ENCODE measurements around the gene HRK.

Gene HRK

GRCh38 chr12:116894913-116895312 lies 13.7 kb upstream of the HRK start:
- H3K9ac ChIP-seq (ENCODE audit: low read depth, low read length), result no peak overlapping the region
- H3K4me3 ChIP-seq (ENCODE audit: low read length), result no peak overlapping the region
- no peaks in the 10 kb centered on the region for H3K9me3 ChIP-seq (replicated peaks; ENCODE audit: low read length)
- H3K27me3 ChIP-seq (ENCODE audit: control insufficient read depth, insufficient read depth, low read length), result peaks cover 38% of the 10 kb centered on the region
- H3K36me3 ChIP-seq (ENCODE audit: insufficient read depth, low read length), result no peaks in the 10 kb centered on the region
- no peaks in the 10 kb centered on the region for H3K4me1 ChIP-seq (ENCODE audit: control insufficient read depth, insufficient read depth, low read length)
- H3K4me2 ChIP-seq (ENCODE audit: low read length), result no peak overlapping the region

GRCh38 chr12:116892349-116893140 lies 11.3 kb upstream of the HRK start:
- no peak overlapping the region for H3K4me3 ChIP-seq (ENCODE audit: low read length)
- no peaks in the 10 kb centered on the region for H3K9me3 ChIP-seq (replicated peaks; ENCODE audit: low read length)

GRCh38 chr12:116891019-116891418 lies 9.8 kb upstream of the HRK start:
- no peaks in the 10 kb centered on the region for H3K4me1 ChIP-seq (ENCODE audit: control insufficient read depth, insufficient read depth, low read length)
- no peak overlapping the region for H3K4me3 ChIP-seq (ENCODE audit: low read length)
- H3K36me3 ChIP-seq (ENCODE audit: insufficient read depth, low read length), result no peaks in the 10 kb centered on the region
- H3K4me2 ChIP-seq (ENCODE audit: low read length), result no peak overlapping the region
- no peaks in the 10 kb centered on the region for H3K9me3 ChIP-seq (replicated peaks; ENCODE audit: low read length)
- no peak overlapping the region for H3K9ac ChIP-seq (ENCODE audit: low read depth, low read length)
- H3K27me3 ChIP-seq (ENCODE audit: control insufficient read depth, insufficient read depth, low read length), result peaks cover 25% of the 10 kb centered on the region

More at GRCh38 chr12:116892349-116893140, 11.3 kb upstream of the HRK start:
- Histone ChIP-seq H3K27me3 (ENCODE audit: control insufficient read depth, insufficient read depth, low read length) (peaks cover 28% of the 10 kb centered on the region), H3K4me1 (ENCODE audit: control insufficient read depth, insufficient read depth, low read length) (no peaks in the 10 kb centered on the region), H3K36me3 (ENCODE audit: insufficient read depth, low read length) (no peaks in the 10 kb centered on the region), H3K9ac (ENCODE audit: low read depth, low read length) (no peak overlapping the region), H3K4me2 (ENCODE audit: low read length) (no peak overlapping the region)

- Histone ChIP-seq H3K4me1 (ENCODE audit: control insufficient read depth, insufficient read depth, low read length) (no peaks in the 10 kb centered on the region), H3K9ac (ENCODE audit: low read depth, low read length) (no peak overlapping the region), H3K36me3 (ENCODE audit: insufficient read depth, low read length) (no peaks in the 10 kb centered on the region), H3K4me3 (ENCODE audit: low read length) (no peak overlapping the region), H3K9me3 (replicated peaks; ENCODE audit: low read length) (no peaks in the 10 kb centered on the region), H3K4me2 (ENCODE audit: low read length) (no peak overlapping the region), H3K27me3 (ENCODE audit: control insufficient read depth, insufficient read depth, low read length) (peaks cover 22% of the 10 kb centered on the region)
These were observed 9.1 kb upstream of the HRK start for GRCh38 chr12:116890330-116890729.

GRCh38 chr12:116887897-116888296 lies 6.7 kb upstream of the HRK start:
- H3K4me2 ChIP-seq (ENCODE audit: low read length), result no peak overlapping the region
- no peaks in the 10 kb centered on the region for H3K4me1 ChIP-seq (ENCODE audit: control insufficient read depth, insufficient read depth, low read length)
- no peaks in the 10 kb centered on the region for H3K36me3 ChIP-seq (ENCODE audit: insufficient read depth, low read length)
- H3K9ac ChIP-seq (ENCODE audit: low read depth, low read length), result no peak overlapping the region
- peaks cover 38% of the 10 kb centered on the region for H3K27me3 ChIP-seq (ENCODE audit: control insufficient read depth, insufficient read depth, low read length)
- no peak overlapping the region for H3K4me3 ChIP-seq (ENCODE audit: low read length)
- no peaks in the 10 kb centered on the region for H3K9me3 ChIP-seq (replicated peaks; ENCODE audit: low read length)

GRCh38 chr12:116887244-116887643 lies 6.0 kb upstream of the HRK start:
- Histone ChIP-seq H3K4me1 (ENCODE audit: control insufficient read depth, insufficient read depth, low read length) (no peaks in the 10 kb centered on the region), H3K36me3 (ENCODE audit: insufficient read depth, low read length) (no peaks in the 10 kb centered on the region), H3K4me3 (ENCODE audit: low read length) (no peak overlapping the region)

GRCh38 chr12:116885491-116885890 lies 4.2 kb upstream of the HRK start:
- H3K9ac ChIP-seq (ENCODE audit: low read depth, low read length), result no peak overlapping the region
- no peaks in the 10 kb centered on the region for H3K4me1 ChIP-seq (ENCODE audit: control insufficient read depth, insufficient read depth, low read length)

More at GRCh38 chr12:116887244-116887643, 6.0 kb upstream of the HRK start:
- no peak overlapping the region for H3K9ac ChIP-seq (ENCODE audit: low read depth, low read length)
- H3K9me3 ChIP-seq (replicated peaks; ENCODE audit: low read length), result no peaks in the 10 kb centered on the region
- peaks cover 39% of the 10 kb centered on the region for H3K27me3 ChIP-seq (ENCODE audit: control insufficient read depth, insufficient read depth, low read length)
- H3K4me2 ChIP-seq (ENCODE audit: low read length), result no peak overlapping the region

GRCh38 chr12:116884871-116885270 lies 3.6 kb upstream of the HRK start:
- H3K4me2 ChIP-seq (ENCODE audit: low read length), result no peak overlapping the region
- H3K27me3 ChIP-seq (ENCODE audit: control insufficient read depth, insufficient read depth, low read length), result peaks cover 58% of the 10 kb centered on the region
- H3K4me3 ChIP-seq (ENCODE audit: low read length), result no peak overlapping the region
- no peaks in the 10 kb centered on the region for H3K36me3 ChIP-seq (ENCODE audit: insufficient read depth, low read length)
- H3K9ac ChIP-seq (ENCODE audit: low read depth, low read length), result no peak overlapping the region
- H3K9me3 ChIP-seq (replicated peaks; ENCODE audit: low read length), result no peaks in the 10 kb centered on the region
- peaks cover 3% of the 10 kb centered on the region for H3K4me1 ChIP-seq (ENCODE audit: control insufficient read depth, insufficient read depth, low read length)

More at GRCh38 chr12:116885491-116885890, 4.2 kb upstream of the HRK start:
- Histone ChIP-seq H3K27me3 (ENCODE audit: control insufficient read depth, insufficient read depth, low read length) (peaks cover 52% of the 10 kb centered on the region), H3K4me2 (ENCODE audit: low read length) (no peak overlapping the region), H3K4me3 (ENCODE audit: low read length) (no peak overlapping the region), H3K36me3 (ENCODE audit: insufficient read depth, low read length) (no peaks in the 10 kb centered on the region), H3K9me3 (replicated peaks; ENCODE audit: low read length) (no peaks in the 10 kb centered on the region)

- peaks cover 67% of the 10 kb centered on the region for H3K27me3 ChIP-seq (ENCODE audit: control insufficient read depth, insufficient read depth, low read length)
- no peaks in the 10 kb centered on the region for H3K36me3 ChIP-seq (ENCODE audit: insufficient read depth, low read length)
- no peak overlapping the region for H3K4me3 ChIP-seq (ENCODE audit: low read length)
- no peak overlapping the region for H3K9ac ChIP-seq (ENCODE audit: low read depth, low read length)
- no peaks in the 10 kb centered on the region for H3K9me3 ChIP-seq (replicated peaks; ENCODE audit: low read length)
- peak overlapping the region; percentile 17 for H3K4me2 ChIP-seq (ENCODE audit: low read length)
- H3K4me1 ChIP-seq (ENCODE audit: control insufficient read depth, insufficient read depth, low read length), result peaks cover 12% of the 10 kb centered on the region
These were observed 1.5 kb upstream of the HRK start for GRCh38 chr12:116882742-116883141.

- no peak overlapping the region for H3K9ac ChIP-seq (ENCODE audit: low read depth, low read length)
- H3K36me3 ChIP-seq (ENCODE audit: insufficient read depth, low read length), result no peaks in the 10 kb centered on the region
- no peak overlapping the region for H3K4me3 ChIP-seq (ENCODE audit: low read length)
- H3K4me2 ChIP-seq (ENCODE audit: low read length), result peak overlapping the region; percentile 63
- peaks cover 12% of the 10 kb centered on the region for H3K4me1 ChIP-seq (ENCODE audit: control insufficient read depth, insufficient read depth, low read length)
- H3K9me3 ChIP-seq (replicated peaks; ENCODE audit: low read length), result no peaks in the 10 kb centered on the region
- peaks cover 67% of the 10 kb centered on the region for H3K27me3 ChIP-seq (ENCODE audit: control insufficient read depth, insufficient read depth, low read length)
These were observed 751 bp upstream of the HRK start for GRCh38 chr12:116881877-116882507.

- peak overlapping the region; percentile 59 for H3K4me3 ChIP-seq (ENCODE audit: low read length)
- no peaks in the 10 kb centered on the region for H3K36me3 ChIP-seq (ENCODE audit: insufficient read depth, low read length)
- H3K9ac ChIP-seq (ENCODE audit: low read depth, low read length), result no peak overlapping the region
- peaks cover 12% of the 10 kb centered on the region for H3K4me1 ChIP-seq (ENCODE audit: control insufficient read depth, insufficient read depth, low read length)
- H3K9me3 ChIP-seq (replicated peaks; ENCODE audit: low read length), result no peaks in the 10 kb centered on the region
- H3K4me2 ChIP-seq (ENCODE audit: low read length), result peak overlapping the region; percentile 78
- H3K27me3 ChIP-seq (ENCODE audit: control insufficient read depth, insufficient read depth, low read length), result peaks cover 74% of the 10 kb centered on the region
These were observed 370 bp downstream of the HRK start for GRCh38 chr12:116880817-116881324.

Data from skeletal muscle satellite cell (primary cell).